ENCODE results near the gene SDF2.
A peak's percentile ranks its signal among the peaks of the same experiment; 100 is the strongest.

The SDF2 gene

DNA sequence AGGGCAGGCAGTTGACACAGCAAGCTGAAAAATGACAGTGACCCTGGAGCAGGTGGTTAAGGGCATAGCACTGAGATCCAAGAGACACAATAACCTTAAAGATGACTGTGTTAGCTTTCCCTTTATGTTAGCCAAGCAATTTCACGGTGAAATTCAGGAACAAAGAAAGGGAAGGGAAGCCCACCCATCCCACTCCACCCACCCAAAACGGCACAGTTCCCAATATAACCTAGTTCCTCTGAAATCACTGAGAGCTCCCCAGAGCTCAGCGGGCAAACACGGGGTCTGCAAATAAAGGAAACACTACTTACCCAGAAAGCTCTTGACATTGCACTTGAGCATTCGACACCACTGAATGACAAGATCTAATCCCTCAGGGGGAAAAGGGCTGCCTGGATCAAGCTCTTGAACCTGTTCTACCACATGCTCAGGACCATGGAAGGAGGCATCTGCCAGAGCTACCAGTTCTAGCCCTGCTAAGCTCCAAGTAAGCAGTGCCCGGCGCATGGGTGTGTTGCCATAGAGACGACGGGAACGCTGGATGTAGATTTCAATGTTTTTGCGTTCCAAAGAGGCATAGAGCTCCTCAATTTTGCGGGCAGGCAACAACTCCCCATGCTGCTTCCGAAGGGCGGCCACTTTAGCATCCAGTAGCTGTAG, 27.4 kb downstream of the SDF2 start:
- Histone ChIP-seq H3K27ac (no peak overlapping the region), H3K9ac (no peak overlapping the region), H3K9me3 (no peaks in the 10 kb centered on the region), H3K4me1 (no peaks in the 10 kb centered on the region), H3K4me2 (no peak overlapping the region), H3K4me3 (no peak overlapping the region), H3K36me3 (peaks cover 100% of the 10 kb centered on the region), H3K27me3 (no peaks in the 10 kb centered on the region), H4K20me1 (peaks cover 95% of the 10 kb centered on the region)
- no peak for TF ChIP-seq Cebpa-rat (IDR thresholded peaks at IDR 0.05)

DNA sequence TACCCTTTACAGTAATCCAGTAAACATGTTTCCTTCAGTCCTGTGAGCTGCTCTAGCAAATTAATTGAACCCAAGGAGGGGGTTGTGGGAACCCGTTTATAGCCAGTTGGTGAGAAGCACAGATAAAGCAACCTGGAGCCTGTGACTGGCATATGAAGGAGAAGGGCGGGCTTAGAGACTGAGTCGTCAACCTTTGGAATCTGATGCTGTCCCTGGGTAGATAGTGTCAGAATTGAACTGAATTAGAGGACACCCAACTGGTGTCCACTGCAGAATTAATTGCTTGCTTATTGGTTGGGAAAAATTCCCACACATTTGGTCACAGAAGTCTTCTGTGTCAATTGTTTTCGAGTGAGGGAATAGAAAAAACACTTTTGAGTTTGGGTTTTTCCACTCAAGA, 34.9 kb downstream of the SDF2 start:
- no peak overlapping the region for H3K4me3 ChIP-seq
- H3K9ac ChIP-seq, result no peak overlapping the region
- H3K36me3 ChIP-seq, result peaks cover 100% of the 10 kb centered on the region
- no peaks in the 10 kb centered on the region for H3K27me3 ChIP-seq
- H4K20me1 ChIP-seq, result peaks cover 79% of the 10 kb centered on the region
- H3K27ac ChIP-seq, result no peak overlapping the region
- H3K9me3 ChIP-seq, result no peaks in the 10 kb centered on the region
- TF ChIP-seq Cebpa-rat (IDR thresholded peaks at IDR 0.05), result no peak
- H3K4me1 ChIP-seq, result no peaks in the 10 kb centered on the region
- H3K4me2 ChIP-seq, result no peak overlapping the region

DNA sequence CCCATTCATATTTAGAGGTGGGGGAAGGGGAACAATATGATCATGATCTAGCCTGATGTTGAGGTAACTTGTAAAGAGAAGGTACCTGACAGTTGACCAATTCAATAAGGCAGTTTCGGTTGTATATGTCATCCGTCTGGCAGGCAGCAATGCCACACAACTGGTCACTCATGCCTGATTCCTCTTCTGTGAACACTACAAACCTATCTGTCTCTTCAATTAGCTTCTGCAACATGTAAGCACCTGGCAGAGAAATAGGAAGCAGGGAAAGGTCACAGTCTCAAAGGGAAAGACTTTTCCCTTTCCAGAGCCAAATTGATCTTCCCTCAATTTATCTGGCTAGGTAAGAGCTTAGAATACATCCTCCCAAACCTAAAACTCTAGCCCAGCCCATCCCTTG, 37.6 kb downstream of the SDF2 start:
- Histone ChIP-seq H4K20me1 (peaks cover 77% of the 10 kb centered on the region), H3K36me3 (peaks cover 100% of the 10 kb centered on the region), H3K4me2 (no peak overlapping the region), H3K4me1 (no peaks in the 10 kb centered on the region), H3K27ac (no peak overlapping the region), H3K9ac (no peak overlapping the region), H3K27me3 (no peaks in the 10 kb centered on the region), H3K9me3 (no peaks in the 10 kb centered on the region), H3K4me3 (no peak overlapping the region)
- TF ChIP-seq Cebpa-rat (IDR thresholded peaks at IDR 0.05), result no peak

DNA sequence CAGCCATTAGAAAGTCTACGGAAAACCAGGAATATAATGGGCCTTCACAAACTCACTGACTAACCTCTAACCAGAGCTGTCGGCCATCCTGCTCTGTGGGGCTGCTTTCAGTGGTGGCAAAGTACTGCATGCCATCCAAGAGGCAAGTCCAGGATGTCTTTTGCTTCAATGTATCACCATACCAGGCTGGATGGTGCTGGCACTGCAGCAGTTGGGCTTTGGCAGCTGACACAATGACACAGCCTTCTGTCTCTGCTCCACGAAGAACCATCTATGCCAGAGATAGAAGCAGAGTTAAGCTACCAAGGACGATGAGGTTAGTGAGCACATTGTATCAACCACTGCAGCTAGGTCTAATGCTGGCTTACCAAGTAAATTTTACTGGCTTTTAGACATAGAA, 38.0 kb downstream of the SDF2 start:
- H3K27me3 ChIP-seq, result no peaks in the 10 kb centered on the region
- H3K9ac ChIP-seq, result no peak overlapping the region
- no peak overlapping the region for H3K4me2 ChIP-seq
- TF ChIP-seq Cebpa-rat (IDR thresholded peaks at IDR 0.05), result no peak
- H3K9me3 ChIP-seq, result no peaks in the 10 kb centered on the region
- peaks cover 100% of the 10 kb centered on the region for H3K36me3 ChIP-seq
- no peak overlapping the region for H3K27ac ChIP-seq
- no peak overlapping the region for H3K4me3 ChIP-seq
- H4K20me1 ChIP-seq, result peaks cover 77% of the 10 kb centered on the region
- no peaks in the 10 kb centered on the region for H3K4me1 ChIP-seq

DNA sequence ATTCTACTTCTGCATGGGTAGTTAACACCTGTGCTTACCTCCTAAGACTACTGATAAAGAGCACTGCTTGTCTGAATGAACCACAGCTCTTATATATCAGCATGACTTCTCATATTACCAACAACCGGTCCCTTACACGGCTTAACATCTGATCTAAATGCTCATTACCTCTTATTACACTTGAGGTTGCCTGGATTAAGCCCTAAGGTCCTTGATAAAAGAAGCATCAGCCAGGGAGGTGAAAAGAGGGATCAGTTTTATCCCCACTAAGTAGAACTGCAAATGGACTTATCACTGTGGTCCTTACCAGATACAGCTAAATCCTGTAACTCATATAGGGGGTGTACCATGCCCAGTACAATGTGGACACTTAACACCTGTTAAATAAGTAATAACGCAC, 39.5 kb downstream of the SDF2 start:
- H3K4me2 ChIP-seq, result no peak overlapping the region
- no peak for TF ChIP-seq Cebpa-rat (IDR thresholded peaks at IDR 0.05)
- H3K9ac ChIP-seq, result no peak overlapping the region
- H3K27me3 ChIP-seq, result no peaks in the 10 kb centered on the region
- H3K36me3 ChIP-seq, result peaks cover 100% of the 10 kb centered on the region
- H4K20me1 ChIP-seq, result peaks cover 66% of the 10 kb centered on the region
- no peak overlapping the region for H3K27ac ChIP-seq
- no peaks in the 10 kb centered on the region for H3K9me3 ChIP-seq
- H3K4me1 ChIP-seq, result no peaks in the 10 kb centered on the region
- no peak overlapping the region for H3K4me3 ChIP-seq

DNA sequence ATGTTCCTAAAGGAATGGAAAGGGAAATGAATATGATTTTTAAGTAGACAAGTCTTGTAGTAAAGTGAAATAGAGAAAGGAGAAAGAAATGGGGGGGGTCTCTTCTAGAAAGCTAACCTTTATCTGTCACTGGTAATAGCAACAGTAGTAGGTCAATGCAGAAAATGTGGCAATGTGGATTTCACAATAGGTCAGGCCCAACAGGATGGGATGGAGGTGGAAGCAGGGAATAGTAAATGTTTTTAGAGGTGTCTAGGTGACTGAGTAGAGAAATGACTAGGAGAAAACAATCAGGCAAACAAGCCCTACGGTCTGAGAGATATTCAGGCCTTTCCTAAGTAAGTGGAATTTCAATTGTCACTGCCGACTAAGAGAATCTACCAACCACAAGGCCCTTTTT, 41.7 kb downstream of the SDF2 start:
- peaks cover 1% of the 10 kb centered on the region; the same call in 1 of the 2 replicates for H3K4me1 ChIP-seq
- peaks cover 100% of the 10 kb centered on the region for H3K36me3 ChIP-seq
- peaks cover 61% of the 10 kb centered on the region for H4K20me1 ChIP-seq
- no peaks in the 10 kb centered on the region for H3K27me3 ChIP-seq
- H3K9ac ChIP-seq, result no peak overlapping the region
- no peak for TF ChIP-seq Cebpa-rat (IDR thresholded peaks at IDR 0.05)
- H3K27ac ChIP-seq, result no peak overlapping the region
- no peaks in the 10 kb centered on the region for H3K9me3 ChIP-seq
- no peak overlapping the region for H3K4me2 ChIP-seq
- no peak overlapping the region for H3K4me3 ChIP-seq

DNA sequence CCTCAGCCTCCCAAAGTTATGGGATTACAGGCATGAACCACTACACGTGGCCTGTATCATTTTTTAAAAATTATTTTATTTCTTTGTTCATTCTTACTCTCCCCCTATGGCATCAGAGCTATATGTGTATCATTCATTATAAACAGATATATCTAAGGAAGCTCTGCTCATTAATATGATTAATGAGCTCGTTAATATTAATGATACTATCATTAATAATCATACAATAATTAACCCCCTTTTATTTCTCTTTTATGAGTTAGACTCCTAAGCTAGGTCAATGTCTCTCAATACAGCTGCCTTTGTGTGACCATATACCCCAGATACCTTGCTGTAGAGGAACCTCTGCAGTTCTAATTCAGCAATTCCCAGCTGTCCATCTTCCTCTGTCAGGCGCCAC, 43.2 kb downstream of the SDF2 start:
- no peak overlapping the region for H3K27ac ChIP-seq
- no peak for TF ChIP-seq Cebpa-rat (IDR thresholded peaks at IDR 0.05)
- H3K4me1 ChIP-seq, result peaks cover 17% of the 10 kb centered on the region
- no peak overlapping the region for H3K9ac ChIP-seq
- H4K20me1 ChIP-seq, result peaks cover 61% of the 10 kb centered on the region
- H3K9me3 ChIP-seq, result no peaks in the 10 kb centered on the region
- H3K4me2 ChIP-seq, result no peak overlapping the region
- H3K4me3 ChIP-seq, result no peak overlapping the region
- H3K27me3 ChIP-seq, result no peaks in the 10 kb centered on the region
- H3K36me3 ChIP-seq, result peaks cover 100% of the 10 kb centered on the region

DNA sequence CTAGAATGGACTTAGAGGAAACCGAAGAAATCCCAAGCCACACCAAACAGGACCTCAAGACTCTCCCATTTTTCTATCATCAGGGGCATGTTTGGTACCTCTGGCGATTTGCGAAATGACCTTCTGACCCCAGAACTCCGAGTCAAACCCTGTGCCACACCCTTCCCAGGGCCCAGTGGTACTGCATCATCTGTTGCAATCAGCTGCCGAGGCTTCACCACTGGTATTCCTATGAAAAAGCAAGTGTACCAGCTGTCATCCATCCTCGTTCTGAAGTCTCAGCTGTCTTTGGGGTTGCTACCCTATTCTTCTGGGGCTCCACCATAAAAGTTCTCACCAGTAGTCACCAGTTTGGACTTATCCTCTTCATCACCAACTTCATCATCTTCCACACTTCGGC, 45.4 kb downstream of the SDF2 start:
- H3K4me1 ChIP-seq, result peaks cover 30% of the 10 kb centered on the region
- H3K9ac ChIP-seq, result no peak overlapping the region
- H4K20me1 ChIP-seq, result peaks cover 42% of the 10 kb centered on the region
- peaks cover 100% of the 10 kb centered on the region for H3K36me3 ChIP-seq
- no peak overlapping the region for H3K4me3 ChIP-seq
- H3K9me3 ChIP-seq, result no peaks in the 10 kb centered on the region
- H3K27ac ChIP-seq, result no peak overlapping the region
- H3K27me3 ChIP-seq, result no peaks in the 10 kb centered on the region
- no peak overlapping the region for H3K4me2 ChIP-seq
- TF ChIP-seq Cebpa-rat (IDR thresholded peaks at IDR 0.05), result no peak

DNA sequence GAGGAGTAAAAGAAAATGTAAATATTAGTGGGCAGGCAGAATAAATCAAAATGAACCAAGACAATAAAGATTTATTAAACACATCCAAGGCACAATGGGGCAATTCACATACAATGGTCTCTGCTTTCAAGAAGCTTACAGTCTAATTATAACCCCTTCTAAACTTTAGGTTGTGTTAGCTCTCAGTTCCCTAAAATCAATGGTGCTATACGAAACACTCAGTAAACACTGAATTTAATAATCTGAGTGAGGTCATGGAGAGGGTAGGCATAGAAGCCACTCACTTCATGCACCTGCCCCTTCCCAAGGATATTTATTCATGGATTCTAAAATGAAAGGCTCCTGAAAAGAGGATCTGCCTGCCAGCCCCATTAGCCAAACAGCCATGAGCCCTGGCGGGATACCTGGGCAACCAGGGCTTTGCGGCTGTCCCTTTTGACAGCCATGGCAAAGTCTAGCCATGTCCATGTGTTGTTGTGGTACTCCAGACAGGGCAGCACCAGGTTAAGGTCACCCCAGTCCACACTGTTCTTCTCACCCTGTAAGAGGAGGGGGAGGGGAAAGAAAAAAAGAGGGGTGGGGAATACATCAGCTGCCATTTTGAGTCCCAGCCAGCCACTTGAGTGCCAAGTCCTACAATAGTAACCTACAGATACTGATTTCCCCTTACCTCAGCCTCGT, 46.3 kb downstream of the SDF2 start:
- no peaks in the 10 kb centered on the region for H3K27me3 ChIP-seq
- no peak overlapping the region for H3K9ac ChIP-seq
- no peak overlapping the region for H3K4me3 ChIP-seq
- peaks cover 33% of the 10 kb centered on the region for H4K20me1 ChIP-seq
- no peak overlapping the region for H3K4me2 ChIP-seq
- no peaks in the 10 kb centered on the region for H3K9me3 ChIP-seq
- TF ChIP-seq Cebpa-rat (IDR thresholded peaks at IDR 0.05), result no peak
- H3K27ac ChIP-seq, result no peak overlapping the region
- H3K36me3 ChIP-seq, result peaks cover 100% of the 10 kb centered on the region
- peaks cover 30% of the 10 kb centered on the region for H3K4me1 ChIP-seq

DNA sequence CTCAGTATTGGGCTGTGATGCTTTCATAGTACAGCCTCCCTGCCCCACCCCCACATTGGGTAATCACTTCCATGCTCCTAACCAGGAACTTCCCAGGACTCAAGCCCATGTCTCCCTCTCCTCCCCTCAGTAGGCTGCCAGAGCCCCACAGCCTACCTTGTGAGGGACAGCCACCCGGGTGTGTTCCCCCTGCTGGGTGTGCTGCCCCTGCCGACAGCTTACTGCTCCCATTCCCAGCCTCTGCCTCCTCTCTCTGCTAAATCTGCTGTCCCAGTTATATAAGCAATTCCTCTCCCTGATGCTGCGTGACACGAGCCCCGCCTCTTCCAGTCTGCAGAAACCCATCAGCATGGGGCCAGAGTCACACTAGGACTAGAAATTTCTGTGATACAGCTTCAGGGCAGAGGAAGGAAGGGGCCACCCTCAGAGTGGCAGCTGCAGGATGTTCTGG, 47.8 kb downstream of the SDF2 start, which contains the start of gene RSKR:
TSS of gene RSKR (minus strand) at position 255 of the 451 bp plus-strand sequence. CDS start at position 231, 24 bp downstream.
- no peak within 1 kb of the TSS for H3K27ac ChIP-seq
- no peaks in the 10 kb centered on the region for H3K27me3 ChIP-seq
- H3K4me1 ChIP-seq, result peaks cover 30% of the 10 kb centered on the region
- no peak within 1 kb of the TSS for H3K4me3 ChIP-seq
- H3K36me3 ChIP-seq, result peaks cover 99% of the 10 kb centered on the region
- peak within 1 kb of the TSS; percentile 41; the same call in 1 of the 2 replicates for H3K4me2 ChIP-seq
- H3K9ac ChIP-seq, result no peak within 1 kb of the TSS; the same call in 1 of the 2 replicates
- H3K9me3 ChIP-seq, result no peaks in the 10 kb centered on the region
- peaks cover 29% of the 10 kb centered on the region for H4K20me1 ChIP-seq
- no peak for TF ChIP-seq Cebpa-rat (IDR thresholded peaks at IDR 0.05)

Data from BLaER1 (cell line).